ENCODE measurements around the gene ZER1.

GRCh38 chr9:128729766-128730517 lies 41.8 kb downstream of the ZER1 start:
- TF ChIP-seq MAFK (IDR thresholded peaks at IDR 0.05; ENCODE audit: low read depth, low read length), result no peak
- TF ChIP-seq CEBPB (IDR thresholded peaks at IDR 0.05; ENCODE audit: low read depth, low read length), result no peak
- TF ChIP-seq, protein P1, sequence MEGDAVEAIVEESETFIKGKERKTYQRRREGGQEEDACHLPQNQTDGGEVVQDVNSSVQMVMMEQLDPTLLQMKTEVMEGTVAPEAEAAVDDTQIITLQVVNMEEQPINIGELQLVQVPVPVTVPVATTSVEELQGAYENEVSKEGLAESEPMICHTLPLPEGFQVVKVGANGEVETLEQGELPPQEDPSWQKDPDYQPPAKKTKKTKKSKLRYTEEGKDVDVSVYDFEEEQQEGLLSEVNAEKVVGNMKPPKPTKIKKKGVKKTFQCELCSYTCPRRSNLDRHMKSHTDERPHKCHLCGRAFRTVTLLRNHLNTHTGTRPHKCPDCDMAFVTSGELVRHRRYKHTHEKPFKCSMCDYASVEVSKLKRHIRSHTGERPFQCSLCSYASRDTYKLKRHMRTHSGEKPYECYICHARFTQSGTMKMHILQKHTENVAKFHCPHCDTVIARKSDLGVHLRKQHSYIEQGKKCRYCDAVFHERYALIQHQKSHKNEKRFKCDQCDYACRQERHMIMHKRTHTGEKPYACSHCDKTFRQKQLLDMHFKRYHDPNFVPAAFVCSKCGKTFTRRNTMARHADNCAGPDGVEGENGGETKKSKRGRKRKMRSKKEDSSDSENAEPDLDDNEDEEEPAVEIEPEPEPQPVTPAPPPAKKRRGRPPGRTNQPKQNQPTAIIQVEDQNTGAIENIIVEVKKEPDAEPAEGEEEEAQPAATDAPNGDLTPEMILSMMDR (conservative IDR thresholded peaks at IDR 0.05; ENCODE audit: low read depth, low read length), result no peak
- TF ChIP-seq BHLHE40 (IDR thresholded peaks at IDR 0.05; ENCODE audit: low read depth, low read length), result no peak
- no peak for TF ChIP-seq MAZ (IDR thresholded peaks at IDR 0.05; ENCODE audit: borderline replicate concordance, low read depth, low read length)
- TF ChIP-seq POLR2A (IDR thresholded peaks at IDR 0.05; ENCODE audit: low read depth, low read length), result no peak
- no peak for TF ChIP-seq USF2 (IDR thresholded peaks at IDR 0.05; ENCODE audit: low read depth, low read length)
- TF ChIP-seq RCOR1 (IDR thresholded peaks at IDR 0.05; ENCODE audit: insufficient replicate concordance, low read length), result no peak
- no peak for TF ChIP-seq RAD21 (IDR thresholded peaks at IDR 0.05; ENCODE audit: low read length)
- TF ChIP-seq CHD1 (IDR thresholded peaks at IDR 0.05; ENCODE audit: low read depth, low read length), result no peak
- TF ChIP-seq ELK1 (IDR thresholded peaks at IDR 0.05; ENCODE audit: borderline replicate concordance, low read depth, low read length), result no peak
